HT-29 (cell line): ENCODE results near the gene CNKSR1. TPM values are rescaled to one million over a fixed set of nuclear protein-coding genes. Genes with fewer than 3 reads are reported as not detected.

Source experiments
- DNase-seq: peaks from one replicate; pipeline ENCODE4 v3.0.0-alpha.2; 2015; ENCODE audit warnings: low spot score
- total RNA-seq: library from RNA; depleted of rRNA; stranded (reverse); fragments of >200 nt; shearing (Covaris generic); gene quantifications from 2 replicates; pipeline ENCODE4 v1.2.3, GENCODE V29; 2014

The CNKSR1 gene
- total RNA-seq, 1 experiment from 2014 or later: 40.4 TPM

DNA sequence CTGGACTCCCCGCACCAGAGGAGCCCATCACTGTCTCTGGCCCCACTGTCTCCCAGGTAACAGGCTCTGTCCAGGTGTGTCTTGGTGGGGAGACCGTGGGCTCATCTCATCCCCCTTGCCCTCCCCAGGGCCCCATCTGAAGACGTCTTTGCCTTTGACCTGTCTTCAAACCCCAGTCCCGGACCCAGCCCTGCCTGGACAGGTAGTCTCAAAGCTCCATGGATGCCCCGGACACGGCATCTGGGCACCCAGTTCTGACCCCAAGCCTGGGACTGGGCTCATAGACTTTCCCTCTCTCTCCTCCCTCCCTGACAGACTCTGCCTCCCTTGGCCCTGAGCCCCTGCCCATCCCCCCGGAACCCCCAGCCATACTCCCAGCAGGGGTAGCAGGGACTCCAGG is 6.8 kb downstream of the CNKSR1 start:
- no peak for DNase-seq

DNA sequence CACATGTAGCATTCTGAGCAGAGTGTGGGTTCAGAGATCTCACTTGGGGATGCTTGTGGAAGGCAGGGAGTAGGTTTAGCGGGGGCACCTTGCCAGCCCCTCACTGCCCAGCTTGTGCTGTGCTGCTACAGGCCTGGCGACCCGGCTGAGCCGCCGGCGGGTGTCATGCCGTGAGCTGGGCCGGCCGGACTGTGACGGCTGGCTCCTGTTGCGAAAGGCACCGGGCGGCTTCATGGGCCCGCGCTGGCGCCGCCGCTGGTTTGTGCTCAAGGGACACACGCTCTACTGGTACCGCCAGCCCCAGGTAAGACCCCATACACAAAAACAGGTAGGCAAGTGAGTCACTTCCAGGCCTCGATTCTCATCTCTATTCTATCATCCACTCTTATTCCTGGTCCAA is 7.6 kb downstream of the CNKSR1 start:
- DNase-seq: no peak

DNA sequence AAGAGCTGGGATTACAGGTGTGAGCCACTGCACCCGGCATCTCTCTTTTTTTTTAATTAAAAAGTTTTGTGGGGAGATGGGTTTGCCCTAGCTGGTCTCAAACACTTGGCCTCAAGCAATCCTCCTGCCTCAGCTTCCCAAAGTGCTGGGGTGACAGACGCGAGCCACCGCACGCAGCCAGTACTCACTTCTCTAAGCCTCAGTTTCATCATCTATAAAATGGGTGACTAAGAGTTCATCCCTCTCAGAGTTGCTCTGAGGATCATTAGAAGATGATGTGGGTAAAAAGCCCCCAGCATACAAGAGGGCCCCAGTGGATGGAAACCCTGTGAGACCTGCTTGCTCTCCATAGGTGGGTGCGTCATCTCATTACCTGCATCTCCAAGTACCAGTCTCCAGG is 10.6 kb downstream of the CNKSR1 start:
- no peak for DNase-seq

DNA sequence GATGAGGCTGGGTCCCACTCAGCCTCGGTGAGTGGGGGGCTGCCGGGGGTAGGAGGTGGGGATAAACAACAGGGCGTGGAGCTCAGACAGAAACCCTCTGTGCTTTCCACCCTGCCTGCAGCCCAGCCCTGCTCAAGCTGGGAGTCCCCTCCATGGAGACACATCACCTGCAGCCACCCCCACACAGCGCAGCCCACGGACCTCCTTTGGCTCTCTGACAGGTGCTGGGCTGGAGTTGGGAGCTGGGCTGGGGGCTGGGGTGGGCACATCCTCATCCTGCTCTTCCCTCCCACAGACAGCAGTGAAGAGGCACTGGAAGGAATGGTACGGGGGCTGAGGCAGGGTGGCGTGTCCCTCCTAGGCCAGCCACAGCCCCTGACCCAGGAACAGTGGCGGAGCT is 11.2 kb downstream of the CNKSR1 start:
- no peak for DNase-seq

DNA sequence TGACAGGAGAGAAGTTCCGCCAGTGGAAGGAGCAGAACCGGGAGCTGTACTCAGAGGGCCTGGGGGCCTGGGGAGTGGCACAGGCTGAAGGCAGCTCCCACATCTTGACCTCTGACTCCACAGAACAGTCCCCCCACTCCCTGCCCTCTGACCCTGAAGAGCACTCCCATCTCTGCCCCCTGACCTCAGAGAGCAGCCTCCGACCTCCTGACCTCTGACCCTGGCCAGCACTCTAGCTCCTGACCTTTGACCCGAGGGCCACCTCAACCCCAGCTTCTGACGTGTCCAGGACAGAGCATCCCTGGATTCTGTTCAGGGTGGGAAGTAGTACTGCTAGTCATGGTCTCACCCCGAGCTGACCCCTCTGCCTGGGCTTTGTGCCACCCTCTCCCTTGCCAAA is 12.0 kb downstream of the CNKSR1 start:
- DNase-seq: no peak

DNA sequence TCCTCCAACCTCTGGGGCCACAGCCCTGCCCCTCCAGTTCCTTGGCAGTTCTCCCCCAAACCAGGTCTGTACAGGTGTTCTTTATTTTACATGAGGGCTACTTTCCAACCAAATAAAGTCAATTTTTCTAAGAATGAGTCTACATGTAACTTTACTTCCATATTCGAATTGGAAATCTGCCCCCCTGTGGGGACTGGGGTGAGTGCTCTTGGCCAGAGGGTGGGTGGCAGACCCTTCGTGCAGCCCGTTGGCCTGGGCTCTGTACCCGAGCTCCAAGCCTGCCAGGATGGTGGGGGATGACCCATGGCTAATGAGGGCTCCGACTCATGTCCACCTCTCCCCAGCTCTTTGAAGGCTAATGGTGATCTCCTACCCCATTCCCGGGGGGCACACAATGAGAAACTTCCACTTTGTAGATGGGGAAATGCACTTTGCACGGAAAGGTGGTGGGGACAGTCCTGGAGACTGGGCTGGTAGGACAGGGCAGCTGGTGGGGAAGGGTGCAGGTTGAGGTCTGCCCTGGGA is 12.5 kb downstream of the CNKSR1 start:
- DNase-seq: no peak

DNA sequence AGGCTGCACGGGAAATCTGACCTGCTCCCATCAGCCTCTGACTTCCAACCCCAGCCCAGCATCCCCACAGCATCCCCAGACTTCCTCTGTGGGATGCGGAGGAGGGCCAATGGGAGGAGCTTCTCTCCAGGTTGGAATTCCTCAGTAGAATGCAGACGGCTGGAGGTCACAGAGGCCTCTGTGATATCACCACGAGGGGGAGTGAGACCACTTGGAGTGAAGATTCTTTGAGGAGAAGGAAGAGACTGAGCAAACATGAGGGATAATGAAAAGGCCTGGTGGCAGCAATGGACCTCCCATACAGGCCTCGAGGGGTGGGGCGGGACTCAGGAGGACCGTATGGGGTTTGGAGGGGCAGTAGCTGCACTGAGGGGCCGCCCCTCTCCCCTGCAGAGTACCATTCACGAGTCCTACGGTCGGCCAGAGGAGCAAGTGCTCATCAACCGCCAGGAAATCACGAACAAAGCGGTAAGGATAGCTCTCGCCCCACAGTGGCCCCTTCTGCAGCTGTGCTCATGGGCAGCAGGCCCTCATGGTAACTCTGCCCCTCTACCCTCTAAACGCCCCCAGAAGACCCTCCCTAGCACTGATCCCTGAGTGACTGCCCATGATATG is 13.2 kb downstream of the CNKSR1 start, which contains the start of gene CATSPER4:
CATSPER4 (plus strand) TSS at position 230 of the 615 bp plus-strand sequence; CDS start at position 256, 26 bp downstream.
- DNase-seq: peak; percentile 61

DNA sequence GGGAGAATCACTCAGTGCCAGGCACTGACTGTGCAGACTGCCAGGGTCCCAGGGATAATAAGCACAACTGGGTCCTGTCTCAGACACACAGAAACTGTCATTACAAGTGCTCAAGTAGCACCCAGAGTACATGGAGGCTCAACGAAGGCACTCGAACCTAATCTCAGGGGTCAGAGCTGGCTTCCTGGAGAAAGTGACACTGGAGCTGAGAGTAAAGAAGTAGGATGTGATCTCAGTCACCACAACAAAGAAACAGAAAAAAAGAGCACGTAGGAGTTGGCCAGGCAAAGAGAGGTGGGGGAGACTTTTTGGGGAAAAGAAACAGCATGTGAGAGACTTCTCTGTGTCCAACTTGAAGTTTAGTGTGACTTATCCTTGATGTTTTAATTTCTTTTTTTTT is 14.4 kb downstream of the CNKSR1 start:
- DNase-seq: no peak

DNA sequence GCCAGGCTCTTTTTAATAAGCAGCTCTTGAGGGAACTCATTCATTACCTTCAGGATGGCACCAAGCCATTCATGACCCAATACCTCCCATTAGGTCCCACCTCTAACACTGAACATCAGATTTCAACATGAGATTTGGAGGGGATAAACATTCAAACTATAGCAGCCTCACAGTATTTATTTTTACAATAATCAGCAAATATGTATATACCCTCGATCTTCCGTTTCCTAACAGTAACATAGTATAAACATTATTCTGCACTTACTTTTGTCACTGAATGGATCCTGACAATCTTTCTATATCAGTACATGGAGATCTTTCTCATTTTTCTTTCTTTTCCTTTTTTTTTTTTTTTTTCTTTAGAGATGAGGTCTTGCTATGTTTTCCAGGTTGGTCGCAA is 18.5 kb downstream of the CNKSR1 start:
- DNase-seq: no peak

DNA sequence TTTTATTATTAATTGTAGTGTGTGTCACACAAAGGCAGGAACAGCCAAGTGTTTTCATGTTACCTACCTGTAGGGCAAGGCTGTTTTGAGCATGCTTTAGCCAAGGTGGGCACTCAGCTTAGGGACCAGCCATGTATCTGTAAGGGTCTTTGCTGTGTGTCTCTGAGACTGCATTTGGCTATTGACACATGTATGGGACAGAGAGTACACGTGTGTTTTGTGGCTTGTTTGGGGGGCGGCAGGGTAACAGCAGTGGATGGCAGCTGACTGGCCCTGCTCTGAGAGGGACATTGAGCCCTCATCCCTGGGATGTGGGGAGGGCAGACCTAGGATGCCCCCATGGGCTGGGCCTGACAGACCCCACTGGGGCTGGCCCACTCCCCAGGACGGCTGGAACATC is 20.0 kb downstream of the CNKSR1 start:
- no peak for DNase-seq

DNA sequence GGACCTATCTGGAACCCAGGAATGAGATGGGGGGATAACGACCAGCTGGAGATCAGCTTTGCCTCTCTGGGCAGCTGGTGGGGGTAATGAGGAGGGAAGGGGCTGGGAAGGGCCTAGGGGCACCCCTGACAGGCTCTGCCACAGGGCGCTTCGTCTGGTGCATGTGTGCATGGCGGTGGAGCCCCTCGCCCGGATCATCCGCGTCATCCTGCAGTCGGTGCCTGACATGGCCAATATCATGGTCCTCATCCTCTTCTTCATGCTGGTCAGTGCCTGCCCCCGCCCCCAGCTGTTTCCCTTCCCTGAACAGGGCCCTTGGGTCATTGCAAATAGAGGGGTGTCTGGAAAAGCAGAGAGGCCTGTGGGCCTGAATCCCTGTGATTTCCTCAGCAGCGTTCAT is 20.5 kb downstream of the CNKSR1 start:
- no peak for DNase-seq

DNA sequence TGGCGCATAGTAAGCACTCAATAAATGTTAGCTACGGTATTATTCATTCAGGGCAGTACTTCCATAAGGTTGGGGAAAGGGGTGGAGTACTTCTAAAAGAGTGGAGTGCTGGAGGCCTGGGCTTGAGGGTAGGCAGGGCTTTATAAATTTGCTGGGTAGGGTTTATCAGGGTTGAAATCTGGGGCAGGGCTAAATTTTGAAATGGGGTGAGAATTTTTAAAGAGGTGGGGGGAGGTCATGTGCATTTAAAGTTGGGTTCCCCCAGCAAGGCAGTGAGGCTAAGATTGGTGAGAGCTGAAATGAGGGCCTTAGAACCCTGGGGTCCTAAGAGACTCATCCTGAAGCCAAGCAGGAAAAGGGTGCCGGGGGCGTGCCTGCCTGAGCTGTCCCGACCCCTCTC is 23.1 kb downstream of the CNKSR1 start:
- no peak for DNase-seq

DNA sequence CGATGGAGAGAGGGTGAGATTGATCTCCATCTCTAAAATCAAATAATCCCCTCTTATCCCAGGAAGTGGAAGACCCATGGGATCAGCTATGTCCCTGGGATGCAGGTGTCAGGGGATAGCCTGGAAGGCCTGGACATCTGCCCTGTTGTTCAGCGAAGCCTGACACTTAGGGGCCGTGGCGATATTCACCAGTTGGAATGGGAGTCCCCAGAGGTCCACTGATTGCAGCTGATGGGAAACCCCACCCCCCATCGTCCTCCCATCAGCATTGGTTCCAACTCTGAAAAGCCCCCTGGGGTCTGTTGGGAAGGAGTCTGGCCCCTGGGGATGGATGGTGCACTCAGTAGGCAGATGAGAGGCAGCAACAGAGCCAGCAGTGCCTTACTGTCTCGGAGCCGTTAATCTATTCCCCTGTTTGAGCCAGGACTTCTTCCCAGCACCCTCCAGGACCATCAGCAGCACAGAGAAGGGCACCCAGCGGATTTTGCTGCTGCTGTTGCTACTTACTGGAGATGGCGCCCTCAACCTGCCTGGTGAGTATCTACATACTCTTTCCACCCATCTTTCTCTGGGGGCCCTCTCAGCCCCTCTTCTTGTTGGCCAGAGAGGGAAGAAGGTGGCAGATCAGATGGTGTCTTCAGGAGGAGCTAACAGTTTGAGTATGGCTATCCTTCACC is 26.5 kb downstream of the CNKSR1 start:
- no peak for DNase-seq

DNA sequence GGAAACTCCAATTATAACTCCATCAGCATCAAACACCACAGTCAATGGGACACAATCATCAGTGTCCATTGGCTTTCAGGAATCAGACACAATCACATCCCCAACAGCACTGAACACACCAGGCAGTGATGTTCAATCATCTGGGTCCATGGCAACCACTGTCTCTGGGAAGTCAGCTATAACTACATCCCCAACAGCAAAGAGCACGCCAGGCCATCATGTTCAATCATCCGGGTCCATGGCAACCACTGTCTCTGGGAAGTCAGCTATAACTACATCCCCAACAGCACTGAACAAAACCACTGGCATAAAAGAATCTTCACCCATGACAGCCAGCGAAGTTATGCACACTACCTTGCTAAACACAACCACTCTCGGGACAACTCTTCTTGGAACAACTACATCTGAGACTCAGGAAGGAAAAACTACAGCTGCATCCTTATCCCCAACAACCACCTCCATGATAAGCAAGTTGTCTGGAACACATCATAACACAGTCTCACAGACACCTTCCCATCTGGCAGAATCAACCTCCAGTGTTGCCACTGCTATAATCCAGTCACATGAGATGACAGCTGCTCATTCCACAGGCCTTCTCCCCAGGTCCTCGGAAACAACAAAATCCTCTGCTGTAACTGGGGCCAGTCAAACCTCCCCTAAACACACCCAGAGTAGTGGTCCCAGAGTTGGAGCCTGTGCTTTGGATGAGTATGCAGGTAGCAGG is 33.0 kb downstream of the CNKSR1 start:
- no peak for DNase-seq

DNA sequence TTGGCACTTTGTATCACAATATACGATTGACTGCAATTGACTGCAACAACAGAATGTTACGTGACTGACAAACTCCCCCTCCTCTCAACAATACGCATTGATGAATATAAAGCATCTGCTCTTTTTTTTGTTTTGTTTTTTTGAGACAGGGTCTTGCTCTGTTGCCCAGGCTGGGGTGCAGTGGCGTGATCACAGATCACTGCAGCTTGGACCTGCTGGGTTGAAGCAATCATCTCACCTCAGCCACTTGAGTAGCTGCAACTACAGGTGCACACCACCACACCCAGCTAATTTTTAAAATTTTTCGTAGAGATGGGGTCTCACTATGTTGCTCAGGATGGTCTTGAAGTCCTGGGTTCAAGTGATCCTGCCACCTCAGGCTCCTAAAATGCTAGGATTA is 35.4 kb downstream of the CNKSR1 start:
- no peak for DNase-seq

DNA sequence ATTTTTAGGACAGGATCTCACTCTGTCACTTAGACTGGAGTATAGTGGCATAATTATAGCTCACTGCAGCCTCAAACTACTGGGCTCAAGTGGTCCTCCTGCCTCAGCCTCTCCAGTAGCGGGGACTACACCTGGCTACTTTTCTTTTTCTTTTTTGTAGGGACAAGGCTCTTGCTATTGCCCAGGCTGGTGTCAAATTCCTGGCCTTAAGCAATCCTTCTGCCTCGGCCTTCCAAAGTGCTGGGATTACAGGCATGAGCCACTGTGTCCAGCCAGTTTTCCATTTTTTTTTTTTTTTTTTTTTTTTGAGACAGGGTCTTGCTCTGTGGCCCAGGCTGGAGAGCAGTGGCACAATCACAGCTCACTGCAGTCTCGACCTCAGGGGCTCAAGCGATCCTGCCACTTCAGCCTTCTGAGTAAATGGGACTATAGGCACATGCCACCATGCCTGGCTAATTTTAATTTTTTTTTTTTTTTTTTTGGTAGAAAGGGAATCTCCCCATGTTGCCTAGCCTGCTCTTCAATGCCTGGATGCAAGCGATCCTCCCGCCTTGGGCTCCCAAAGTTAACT is 36.1 kb downstream of the CNKSR1 start:
- no peak for DNase-seq

DNA sequence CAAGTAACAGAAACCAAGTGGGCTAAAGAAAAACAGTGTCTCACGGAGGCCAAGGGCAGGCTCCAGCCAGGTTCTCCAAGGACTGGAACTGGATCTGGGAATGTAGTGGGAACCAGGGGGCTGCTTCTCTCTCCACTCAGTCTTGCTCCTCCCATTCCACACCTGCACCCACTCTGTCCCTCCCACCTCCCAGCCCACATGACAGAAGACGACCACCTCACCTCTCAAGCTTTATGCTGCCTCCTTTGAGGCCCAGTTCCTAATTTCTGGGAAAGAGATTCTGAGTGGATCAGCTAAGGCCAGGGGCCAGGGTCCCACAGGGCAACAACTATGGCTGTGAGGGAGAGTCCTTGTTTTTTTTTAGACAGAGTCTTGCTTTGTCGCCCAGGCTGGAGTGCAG is 38.0 kb downstream of the CNKSR1 start:
- DNase-seq: no peak

DNA sequence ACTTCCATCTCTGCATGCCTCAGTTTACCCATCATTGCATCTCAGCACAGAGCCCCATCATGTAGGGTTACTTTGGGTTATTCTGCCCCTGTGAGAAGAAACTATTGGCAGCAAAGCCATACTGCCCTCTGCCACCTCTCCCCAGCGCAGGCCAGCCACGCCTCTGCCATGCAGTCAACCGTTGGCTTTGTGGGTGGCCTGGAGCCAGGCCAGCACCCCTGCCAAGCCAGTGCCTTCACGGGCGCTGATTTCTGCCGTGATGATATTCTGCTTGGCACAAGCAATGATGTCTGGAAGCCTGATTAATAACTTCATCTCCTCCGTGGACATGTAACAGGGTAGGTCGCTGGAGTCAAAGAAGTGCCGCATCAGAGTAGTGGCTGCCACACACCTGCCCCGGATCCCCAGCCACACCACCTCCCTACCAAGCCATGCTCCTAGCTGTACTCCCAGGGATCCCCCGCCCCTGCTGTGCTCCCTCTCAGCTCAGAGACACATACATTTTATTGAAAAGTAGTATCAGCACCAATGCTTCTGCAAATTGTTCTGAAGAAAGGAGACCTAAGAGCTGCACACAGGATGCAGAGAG is 41.7 kb downstream of the CNKSR1 start:
- no peak for DNase-seq

DNA sequence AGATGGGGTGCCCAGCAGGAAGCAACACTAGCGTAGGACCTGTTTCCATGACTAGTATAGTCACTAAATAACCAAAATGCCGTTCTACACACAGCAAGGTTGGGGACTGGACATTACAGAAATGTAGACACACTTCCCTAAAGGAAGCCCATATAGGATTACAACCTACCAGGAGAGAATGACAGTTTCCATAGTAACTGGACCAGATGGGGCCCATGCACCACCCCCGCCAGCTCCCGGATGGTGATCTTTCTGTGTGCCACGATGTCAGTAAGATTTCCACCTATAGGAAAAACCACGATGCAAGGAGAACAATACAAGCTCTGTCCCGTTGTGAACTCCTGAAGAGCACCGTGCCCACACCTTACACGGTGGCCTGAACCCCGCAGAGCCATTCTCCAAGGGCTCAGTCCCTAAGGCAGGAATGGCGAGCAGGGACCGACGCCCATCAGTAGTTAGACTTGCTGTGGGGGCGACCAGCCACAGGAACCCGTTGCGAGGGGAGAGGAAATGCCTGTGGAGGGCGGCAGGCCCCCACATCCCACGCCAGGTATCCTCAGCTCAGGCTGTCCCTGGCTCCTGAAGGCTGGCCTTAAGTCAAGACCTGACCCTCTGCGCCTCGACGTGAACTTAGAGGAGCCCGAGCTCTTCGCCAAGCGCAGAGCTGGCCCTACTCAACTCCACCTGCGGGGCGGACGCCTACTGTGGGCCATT is 43.1 kb downstream of the CNKSR1 start:
- DNase-seq: no peak

DNA sequence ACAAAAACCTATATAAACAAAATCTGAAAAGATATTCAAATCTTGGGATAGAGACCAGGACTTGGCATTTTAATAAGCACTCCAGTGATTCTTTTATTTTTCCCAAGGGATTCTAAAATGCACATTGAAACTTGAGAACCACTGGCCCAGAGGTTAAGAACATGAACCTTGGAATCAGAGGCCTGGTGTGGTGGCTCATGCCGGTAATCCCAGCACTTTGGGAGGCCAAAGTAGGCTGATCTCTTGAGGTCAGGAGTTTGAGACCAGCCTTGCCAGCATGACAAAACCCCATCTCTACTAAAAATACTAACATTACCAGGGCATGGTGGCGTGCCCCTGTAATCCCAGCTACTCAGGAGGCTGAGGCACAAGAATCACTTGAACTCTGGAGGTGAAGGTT is 43.8 kb downstream of the CNKSR1 start:
- no peak for DNase-seq

DNA sequence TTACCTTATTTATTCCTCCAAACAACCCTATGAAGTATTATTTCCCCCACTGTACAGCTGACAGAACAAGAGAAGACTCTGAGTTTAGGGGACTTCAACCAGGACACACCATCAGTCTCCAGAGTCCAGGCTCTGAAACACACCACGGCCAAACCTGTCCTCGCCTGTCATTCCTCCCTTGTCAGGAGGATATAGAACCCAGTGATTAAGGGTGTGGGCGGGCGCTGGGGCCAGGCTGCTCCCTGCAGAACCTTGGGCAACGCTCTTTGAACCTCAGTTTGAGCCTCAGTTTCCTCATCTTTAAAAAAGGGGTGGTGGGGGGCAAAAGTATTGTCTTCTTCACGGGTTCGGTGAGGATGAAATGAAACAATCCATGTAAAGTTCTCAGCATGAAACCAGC is 47.3 kb downstream of the CNKSR1 start:
- DNase-seq: no peak
